HG03064 (cell line): Measurements from ENCODE around the gene EPC1.
"Not testable (repeated sequence)": the region's sequence is repeated elsewhere in the genome, so short reads cannot be mapped to it uniquely, and the experiment has no call there.

Source experiments
- ATAC-seq: cut with Tn5 transposase; IDR thresholded peaks from one replicate; pipeline ENCODE4 v1.9.1; 2021; ENCODE audit warnings: low read depth; ENCODE audit not compliant: unreplicated experiment

Gene EPC1

DNA sequence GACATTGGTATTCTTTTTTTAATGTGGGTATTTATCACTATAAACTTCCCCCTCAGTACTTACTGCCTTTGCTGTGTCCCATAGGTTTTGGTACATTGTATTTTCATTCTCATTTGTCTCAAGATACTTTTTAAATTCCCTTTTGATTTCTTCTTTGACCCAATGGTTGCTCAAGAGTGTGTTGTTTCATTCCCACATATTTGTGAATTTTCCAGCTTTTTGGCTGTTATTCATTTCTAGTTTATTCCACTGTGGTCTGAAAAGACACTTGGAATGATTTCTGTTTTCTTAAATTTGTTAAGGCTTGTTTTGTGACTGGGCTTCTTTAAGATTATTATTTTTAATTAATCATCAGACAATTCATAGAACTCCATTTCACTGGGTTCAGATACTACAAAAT, 105.0 kb downstream of the EPC1 start:
- ATAC-seq = no peak

DNA sequence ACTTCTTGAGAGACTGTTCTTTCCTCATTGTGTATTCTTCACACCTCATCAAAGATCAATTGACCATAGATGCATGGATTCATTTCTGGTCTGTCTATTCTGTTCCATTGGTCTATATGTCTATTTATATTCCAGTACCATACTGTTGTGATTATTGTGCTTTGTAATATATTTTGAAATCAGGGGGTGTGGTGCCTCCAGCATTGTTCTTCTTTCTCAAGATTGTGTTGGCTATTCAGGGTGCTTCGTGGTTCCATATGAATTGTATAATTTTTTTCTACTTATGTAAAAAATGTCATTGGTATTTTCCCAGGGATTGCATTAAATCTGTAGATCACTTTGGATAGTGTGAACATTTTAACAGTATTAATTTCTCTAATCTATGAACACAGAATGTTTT, 106.5 kb downstream of the EPC1 start:
- ATAC-seq = no peak

- no peak for ATAC-seq
Observed at GRCh38 chr10:32239769-32240168, 107.2 kb downstream of the EPC1 start.

GRCh38 chr10:32237644-32238345, 109.2 kb downstream of the EPC1 start:
- no peak for ATAC-seq

DNA sequence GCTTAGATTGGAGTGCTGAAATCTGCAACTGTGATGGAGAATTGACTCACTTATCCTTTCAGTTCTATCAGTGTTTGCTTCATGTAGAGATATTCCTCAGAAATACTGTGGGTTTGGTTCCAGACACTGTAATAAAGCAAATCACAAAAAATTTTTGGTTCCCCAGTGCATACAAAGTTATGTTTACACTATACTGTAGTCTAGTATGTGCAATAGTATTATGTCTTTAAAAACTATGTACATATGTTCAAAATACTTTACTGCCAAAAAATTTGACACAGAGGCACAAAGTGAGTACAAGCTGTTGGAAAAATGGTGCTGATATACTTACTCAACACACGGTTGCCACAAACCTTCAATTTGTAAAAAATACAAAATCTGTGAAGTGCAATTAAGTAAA, 112.5 kb downstream of the EPC1 start:
- no peak for ATAC-seq

- not testable (repeated sequence) for ATAC-seq
Observed at GRCh38 chr10:32233375-32233774, 113.6 kb downstream of the EPC1 start.

GRCh38 chr10:32232378-32232777, 114.6 kb downstream of the EPC1 start:
- no peak for ATAC-seq

GRCh38 chr10:32229788-32230187, 117.2 kb downstream of the EPC1 start:
- ATAC-seq = not testable (repeated sequence)

DNA sequence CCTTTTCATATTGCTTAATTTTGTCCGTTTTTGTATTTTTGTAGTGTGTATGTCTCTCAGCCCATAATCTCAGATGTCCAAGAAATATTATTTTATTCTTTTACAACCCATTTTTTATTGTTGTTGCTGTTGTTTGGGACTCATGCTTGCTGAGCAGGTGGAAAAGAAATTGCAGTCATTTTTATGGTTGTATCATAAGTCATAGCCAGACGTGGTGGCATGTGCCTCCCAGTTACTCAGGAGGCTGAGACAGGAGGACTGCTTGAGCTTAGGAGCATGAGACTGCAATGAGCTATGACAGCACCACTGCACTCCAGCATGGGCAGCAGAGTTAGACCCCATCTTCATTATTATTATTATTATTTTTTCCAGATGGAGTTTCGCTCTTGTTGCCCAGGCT, 117.8 kb downstream of the EPC1 start:
- ATAC-seq = no peak

- no peak for ATAC-seq
Observed at GRCh38 chr10:32227802-32228201, 119.2 kb downstream of the EPC1 start.

DNA sequence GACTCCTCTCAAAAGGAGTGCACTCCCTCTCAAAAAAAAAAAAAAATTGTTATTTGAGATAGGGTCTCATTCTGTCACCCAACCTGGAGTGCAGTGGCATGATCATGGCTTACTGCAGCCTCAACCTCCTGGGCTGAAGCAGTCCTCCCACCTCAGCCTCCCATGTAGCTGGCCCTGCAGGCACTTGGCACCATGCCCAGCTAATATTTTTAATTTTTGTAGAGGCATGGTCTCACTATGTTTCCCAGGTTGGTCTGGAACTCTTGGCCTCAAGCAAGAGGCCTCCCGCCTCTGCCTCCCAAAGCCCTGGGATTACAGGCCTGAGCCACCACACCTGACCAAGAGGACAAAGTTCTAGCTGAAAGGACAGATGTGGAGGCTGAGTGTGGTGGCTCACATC, 120.3 kb downstream of the EPC1 start:
- no peak for ATAC-seq

- no peak for ATAC-seq
Observed at GRCh38 chr10:32225976-32226375, 121.0 kb downstream of the EPC1 start.

DNA sequence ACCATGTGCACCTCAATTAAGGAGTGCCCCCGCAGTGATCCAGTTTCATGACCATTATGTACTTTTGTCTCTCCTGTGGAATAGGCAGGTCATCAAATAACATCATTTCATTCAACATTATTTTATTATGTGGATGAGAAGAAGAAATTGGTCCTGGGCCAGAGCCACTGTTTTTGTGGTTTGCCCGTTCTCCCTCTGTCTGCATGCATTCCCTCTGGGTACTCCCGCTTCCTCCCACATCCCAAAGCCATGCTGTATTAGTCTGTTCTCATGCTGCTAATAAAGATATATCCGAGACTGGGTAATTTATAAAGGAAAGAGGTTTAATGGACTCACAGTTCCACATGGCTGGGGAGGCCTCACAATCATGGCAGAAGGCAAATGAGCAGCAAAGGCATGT, 124.6 kb downstream of the EPC1 start:
- ATAC-seq = not testable (repeated sequence)

- ATAC-seq = not testable (repeated sequence)
Observed at GRCh38 chr10:32219156-32219555, 127.8 kb downstream of the EPC1 start.

DNA sequence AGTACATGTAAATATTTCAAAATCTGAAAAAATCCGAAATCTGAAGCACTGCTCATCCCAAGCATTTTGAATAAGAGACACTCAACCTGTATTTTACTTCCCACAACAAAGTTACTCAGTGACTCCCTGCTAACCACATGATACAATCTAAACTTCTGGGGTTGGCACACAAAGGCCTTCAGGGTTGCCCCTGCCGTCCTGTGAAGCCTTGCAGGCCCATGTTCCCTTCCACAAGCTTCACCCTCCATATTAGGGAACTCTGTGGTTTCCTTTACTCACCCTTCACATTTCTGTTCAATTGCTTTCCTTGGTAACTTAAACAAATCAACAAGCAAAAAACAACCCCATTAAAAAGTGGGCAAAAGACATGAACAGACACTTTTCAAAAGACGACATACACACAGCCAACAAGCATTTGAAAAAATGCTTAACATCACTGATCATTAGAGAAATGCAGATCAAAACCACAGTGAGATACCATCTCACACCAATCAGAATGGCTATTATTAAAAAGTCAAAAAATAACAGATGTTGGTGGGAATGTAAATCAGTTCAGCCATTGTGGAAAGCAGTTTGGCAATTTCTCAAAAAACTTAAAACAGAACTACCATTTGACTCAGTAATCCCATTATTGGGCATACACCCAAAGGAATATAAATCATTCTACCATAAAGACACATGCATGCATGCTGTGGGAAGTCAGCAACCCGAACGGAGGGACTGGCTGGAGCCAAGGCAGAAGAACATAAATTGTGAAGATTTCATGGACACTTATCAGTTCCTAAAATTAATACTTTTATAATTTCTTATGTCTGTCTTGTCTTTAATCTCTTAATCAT, 128.5 kb downstream of the EPC1 start:
- not testable (repeated sequence) for ATAC-seq
